Measurements from ENCODE around the gene PRMT1. TPM values are rescaled to one million over a fixed set of nuclear protein-coding genes. Genes with fewer than 3 reads are reported as not detected.

The PRMT1 gene
- total RNA-seq, 1 experiment from 2014 or later, result 527 TPM

DNA sequence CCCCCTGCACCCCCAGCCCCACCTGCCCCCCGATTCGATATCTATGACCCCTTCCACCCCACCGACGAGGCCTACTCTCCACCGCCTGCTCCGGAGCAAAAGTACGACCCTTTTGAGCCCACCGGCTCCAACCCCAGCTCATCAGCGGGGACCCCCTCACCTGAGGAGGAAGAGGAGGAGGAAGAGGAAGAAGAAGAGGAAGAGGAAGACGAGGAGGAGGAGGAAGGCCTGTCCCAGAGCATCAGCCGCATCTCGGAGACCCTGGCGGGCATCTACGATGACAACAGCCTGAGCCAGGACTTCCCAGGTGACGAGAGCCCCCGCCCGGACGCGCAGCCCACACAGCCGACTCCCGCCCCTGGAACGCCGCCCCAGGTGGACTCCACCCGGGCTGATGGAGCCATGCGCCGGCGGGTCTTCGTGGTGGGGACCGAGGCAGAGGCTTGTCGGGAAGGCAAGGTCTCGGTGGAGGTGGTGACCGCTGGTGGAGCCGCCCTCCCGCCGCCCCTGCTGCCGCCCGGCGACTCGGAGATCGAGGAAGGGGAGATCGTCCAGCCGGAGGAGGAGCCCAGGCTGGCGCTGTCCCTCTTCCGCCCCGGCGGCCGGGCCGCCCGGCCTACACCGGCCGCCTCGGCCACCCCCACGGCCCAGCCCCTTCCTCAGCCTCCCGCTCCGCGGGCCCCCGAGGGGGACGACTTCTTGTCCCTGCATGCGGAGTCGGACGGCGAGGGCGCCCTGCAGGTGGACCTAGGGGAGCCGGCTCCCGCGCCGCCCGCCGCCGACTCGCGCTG lies 25.8 kb upstream of the PRMT1 start:
- H3K27ac Mint-ChIP-seq, result no peak overlapping the region
- H3K27me3 Mint-ChIP-seq (ENCODE audit: low read depth), result no peaks in the 10 kb centered on the region
- TF ChIP-seq FOXJ3 (CRISPR knock-in tag; IDR thresholded peaks at IDR 0.05; ENCODE audit: borderline replicate concordance) (no peak), HMGA2 (CRISPR knock-in tag; IDR thresholded peaks at IDR 0.05) (no peak), CBFB (CRISPR knock-in tag; IDR thresholded peaks at IDR 0.05; ENCODE audit: low read depth) (no peak), EMX1 (CRISPR knock-in tag; IDR thresholded peaks at IDR 0.05) (no peak), JAZF1 (CRISPR knock-in tag; IDR thresholded peaks at IDR 0.05) (no peak)
- TF ChIP-seq, protein P1, sequence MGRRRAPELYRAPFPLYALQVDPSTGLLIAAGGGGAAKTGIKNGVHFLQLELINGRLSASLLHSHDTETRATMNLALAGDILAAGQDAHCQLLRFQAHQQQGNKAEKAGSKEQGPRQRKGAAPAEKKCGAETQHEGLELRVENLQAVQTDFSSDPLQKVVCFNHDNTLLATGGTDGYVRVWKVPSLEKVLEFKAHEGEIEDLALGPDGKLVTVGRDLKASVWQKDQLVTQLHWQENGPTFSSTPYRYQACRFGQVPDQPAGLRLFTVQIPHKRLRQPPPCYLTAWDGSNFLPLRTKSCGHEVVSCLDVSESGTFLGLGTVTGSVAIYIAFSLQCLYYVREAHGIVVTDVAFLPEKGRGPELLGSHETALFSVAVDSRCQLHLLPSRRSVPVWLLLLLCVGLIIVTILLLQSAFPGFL (CRISPR knock-in tag; IDR thresholded peaks at IDR 0.05; ENCODE audit: borderline replicate concordance), result no peak
- TF ChIP-seq, protein P2, sequence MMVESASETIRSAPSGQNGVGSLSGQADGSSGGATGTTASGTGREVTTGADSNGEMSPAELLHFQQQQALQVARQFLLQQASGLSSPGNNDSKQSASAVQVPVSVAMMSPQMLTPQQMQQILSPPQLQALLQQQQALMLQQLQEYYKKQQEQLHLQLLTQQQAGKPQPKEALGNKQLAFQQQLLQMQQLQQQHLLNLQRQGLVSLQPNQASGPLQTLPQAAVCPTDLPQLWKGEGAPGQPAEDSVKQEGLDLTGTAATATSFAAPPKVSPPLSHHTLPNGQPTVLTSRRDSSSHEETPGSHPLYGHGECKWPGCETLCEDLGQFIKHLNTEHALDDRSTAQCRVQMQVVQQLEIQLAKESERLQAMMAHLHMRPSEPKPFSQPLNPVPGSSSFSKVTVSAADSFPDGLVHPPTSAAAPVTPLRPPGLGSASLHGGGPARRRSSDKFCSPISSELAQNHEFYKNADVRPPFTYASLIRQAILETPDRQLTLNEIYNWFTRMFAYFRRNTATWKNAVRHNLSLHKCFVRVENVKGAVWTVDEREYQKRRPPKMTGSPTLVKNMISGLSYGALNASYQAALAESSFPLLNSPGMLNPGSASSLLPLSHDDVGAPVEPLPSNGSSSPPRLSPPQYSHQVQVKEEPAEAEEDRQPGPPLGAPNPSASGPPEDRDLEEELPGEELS (CRISPR knock-in tag; IDR thresholded peaks at IDR 0.05), result no peak
- TF ChIP-seq, protein P3, sequence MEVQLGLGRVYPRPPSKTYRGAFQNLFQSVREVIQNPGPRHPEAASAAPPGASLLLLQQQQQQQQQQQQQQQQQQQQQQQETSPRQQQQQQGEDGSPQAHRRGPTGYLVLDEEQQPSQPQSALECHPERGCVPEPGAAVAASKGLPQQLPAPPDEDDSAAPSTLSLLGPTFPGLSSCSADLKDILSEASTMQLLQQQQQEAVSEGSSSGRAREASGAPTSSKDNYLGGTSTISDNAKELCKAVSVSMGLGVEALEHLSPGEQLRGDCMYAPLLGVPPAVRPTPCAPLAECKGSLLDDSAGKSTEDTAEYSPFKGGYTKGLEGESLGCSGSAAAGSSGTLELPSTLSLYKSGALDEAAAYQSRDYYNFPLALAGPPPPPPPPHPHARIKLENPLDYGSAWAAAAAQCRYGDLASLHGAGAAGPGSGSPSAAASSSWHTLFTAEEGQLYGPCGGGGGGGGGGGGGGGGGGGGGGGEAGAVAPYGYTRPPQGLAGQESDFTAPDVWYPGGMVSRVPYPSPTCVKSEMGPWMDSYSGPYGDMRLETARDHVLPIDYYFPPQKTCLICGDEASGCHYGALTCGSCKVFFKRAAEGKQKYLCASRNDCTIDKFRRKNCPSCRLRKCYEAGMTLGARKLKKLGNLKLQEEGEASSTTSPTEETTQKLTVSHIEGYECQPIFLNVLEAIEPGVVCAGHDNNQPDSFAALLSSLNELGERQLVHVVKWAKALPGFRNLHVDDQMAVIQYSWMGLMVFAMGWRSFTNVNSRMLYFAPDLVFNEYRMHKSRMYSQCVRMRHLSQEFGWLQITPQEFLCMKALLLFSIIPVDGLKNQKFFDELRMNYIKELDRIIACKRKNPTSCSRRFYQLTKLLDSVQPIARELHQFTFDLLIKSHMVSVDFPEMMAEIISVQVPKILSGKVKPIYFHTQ (CRISPR knock-in tag; IDR thresholded peaks at IDR 0.05), result no peak
- TF ChIP-seq, protein P4, sequence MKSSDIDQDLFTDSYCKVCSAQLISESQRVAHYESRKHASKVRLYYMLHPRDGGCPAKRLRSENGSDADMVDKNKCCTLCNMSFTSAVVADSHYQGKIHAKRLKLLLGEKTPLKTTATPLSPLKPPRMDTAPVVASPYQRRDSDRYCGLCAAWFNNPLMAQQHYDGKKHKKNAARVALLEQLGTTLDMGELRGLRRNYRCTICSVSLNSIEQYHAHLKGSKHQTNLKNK (CRISPR knock-in tag; IDR thresholded peaks at IDR 0.05), result no peak
- no peak for DNase-seq (ENCODE audit: low spot score)
- POLR2A ChIA-PET, result no interaction called here
- CTCF ChIA-PET, result no interaction called here
- H3K4me1 Mint-ChIP-seq, result no peaks in the 10 kb centered on the region
- no peaks in the 10 kb centered on the region for H3K9me3 Mint-ChIP-seq
- no peak overlapping the region for H3K4me3 Mint-ChIP-seq
- H3K36me3 Mint-ChIP-seq, result peaks cover 49% of the 10 kb centered on the region
- ATAC-seq, result no peak

DNA sequence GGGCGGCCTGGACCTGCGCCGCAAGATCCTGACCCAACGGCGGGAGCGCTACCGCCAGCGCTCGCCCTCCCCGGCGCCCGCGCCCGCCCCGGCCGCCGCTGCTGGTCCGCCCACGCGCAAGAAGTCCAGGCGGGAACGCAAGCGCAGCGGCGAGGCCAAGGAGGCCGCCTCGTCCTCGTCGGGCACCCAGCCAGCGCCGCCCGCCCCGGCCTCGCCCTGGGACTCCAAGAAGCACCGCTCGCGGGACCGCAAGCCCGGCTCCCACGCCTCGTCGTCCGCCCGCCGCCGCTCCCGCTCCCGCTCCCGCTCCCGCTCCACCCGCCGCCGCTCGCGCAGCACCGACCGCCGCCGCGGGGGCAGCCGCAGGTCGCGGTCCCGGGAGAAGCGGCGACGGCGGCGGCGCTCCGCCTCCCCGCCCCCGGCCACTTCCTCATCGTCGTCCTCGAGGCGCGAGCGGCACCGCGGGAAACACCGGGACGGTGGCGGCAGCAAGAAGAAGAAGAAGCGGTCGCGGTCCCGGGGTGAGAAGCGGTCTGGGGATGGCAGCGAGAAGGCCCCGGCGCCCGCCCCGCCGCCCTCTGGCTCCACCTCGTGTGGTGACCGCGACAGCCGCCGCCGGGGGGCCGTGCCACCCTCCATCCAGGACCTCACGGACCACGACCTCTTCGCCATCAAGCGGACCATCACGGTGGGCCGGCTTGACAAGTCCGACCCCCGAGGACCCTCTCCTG lies 25.1 kb upstream of the PRMT1 start:
- peaks cover 7% of the 10 kb centered on the region for H3K4me1 Mint-ChIP-seq
- TF ChIP-seq RELA (CRISPR knock-in tag; IDR thresholded peaks at IDR 0.05; ENCODE audit: borderline replicate concordance) (no peak), ZNF317 (CRISPR knock-in tag; IDR thresholded peaks at IDR 0.05; ENCODE audit: borderline replicate concordance, low read depth) (no peak), ZNF263 (CRISPR knock-in tag; IDR thresholded peaks at IDR 0.05; ENCODE audit: low read depth) (no peak), SMAD3 (CRISPR knock-in tag; IDR thresholded peaks at IDR 0.05; ENCODE audit: borderline replicate concordance) (no peak)
- TF ChIP-seq, protein P5, sequence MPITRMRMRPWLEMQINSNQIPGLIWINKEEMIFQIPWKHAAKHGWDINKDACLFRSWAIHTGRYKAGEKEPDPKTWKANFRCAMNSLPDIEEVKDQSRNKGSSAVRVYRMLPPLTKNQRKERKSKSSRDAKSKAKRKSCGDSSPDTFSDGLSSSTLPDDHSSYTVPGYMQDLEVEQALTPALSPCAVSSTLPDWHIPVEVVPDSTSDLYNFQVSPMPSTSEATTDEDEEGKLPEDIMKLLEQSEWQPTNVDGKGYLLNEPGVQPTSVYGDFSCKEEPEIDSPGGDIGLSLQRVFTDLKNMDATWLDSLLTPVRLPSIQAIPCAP (CRISPR knock-in tag; IDR thresholded peaks at IDR 0.05), result no peak
- TF ChIP-seq, protein P6, sequence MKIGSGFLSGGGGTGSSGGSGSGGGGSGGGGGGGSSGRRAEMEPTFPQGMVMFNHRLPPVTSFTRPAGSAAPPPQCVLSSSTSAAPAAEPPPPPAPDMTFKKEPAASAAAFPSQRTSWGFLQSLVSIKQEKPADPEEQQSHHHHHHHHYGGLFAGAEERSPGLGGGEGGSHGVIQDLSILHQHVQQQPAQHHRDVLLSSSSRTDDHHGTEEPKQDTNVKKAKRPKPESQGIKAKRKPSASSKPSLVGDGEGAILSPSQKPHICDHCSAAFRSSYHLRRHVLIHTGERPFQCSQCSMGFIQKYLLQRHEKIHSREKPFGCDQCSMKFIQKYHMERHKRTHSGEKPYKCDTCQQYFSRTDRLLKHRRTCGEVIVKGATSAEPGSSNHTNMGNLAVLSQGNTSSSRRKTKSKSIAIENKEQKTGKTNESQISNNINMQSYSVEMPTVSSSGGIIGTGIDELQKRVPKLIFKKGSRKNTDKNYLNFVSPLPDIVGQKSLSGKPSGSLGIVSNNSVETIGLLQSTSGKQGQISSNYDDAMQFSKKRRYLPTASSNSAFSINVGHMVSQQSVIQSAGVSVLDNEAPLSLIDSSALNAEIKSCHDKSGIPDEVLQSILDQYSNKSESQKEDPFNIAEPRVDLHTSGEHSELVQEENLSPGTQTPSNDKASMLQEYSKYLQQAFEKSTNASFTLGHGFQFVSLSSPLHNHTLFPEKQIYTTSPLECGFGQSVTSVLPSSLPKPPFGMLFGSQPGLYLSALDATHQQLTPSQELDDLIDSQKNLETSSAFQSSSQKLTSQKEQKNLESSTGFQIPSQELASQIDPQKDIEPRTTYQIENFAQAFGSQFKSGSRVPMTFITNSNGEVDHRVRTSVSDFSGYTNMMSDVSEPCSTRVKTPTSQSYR (CRISPR knock-in tag; IDR thresholded peaks at IDR 0.05), result no peak
- TF ChIP-seq, protein P7, sequence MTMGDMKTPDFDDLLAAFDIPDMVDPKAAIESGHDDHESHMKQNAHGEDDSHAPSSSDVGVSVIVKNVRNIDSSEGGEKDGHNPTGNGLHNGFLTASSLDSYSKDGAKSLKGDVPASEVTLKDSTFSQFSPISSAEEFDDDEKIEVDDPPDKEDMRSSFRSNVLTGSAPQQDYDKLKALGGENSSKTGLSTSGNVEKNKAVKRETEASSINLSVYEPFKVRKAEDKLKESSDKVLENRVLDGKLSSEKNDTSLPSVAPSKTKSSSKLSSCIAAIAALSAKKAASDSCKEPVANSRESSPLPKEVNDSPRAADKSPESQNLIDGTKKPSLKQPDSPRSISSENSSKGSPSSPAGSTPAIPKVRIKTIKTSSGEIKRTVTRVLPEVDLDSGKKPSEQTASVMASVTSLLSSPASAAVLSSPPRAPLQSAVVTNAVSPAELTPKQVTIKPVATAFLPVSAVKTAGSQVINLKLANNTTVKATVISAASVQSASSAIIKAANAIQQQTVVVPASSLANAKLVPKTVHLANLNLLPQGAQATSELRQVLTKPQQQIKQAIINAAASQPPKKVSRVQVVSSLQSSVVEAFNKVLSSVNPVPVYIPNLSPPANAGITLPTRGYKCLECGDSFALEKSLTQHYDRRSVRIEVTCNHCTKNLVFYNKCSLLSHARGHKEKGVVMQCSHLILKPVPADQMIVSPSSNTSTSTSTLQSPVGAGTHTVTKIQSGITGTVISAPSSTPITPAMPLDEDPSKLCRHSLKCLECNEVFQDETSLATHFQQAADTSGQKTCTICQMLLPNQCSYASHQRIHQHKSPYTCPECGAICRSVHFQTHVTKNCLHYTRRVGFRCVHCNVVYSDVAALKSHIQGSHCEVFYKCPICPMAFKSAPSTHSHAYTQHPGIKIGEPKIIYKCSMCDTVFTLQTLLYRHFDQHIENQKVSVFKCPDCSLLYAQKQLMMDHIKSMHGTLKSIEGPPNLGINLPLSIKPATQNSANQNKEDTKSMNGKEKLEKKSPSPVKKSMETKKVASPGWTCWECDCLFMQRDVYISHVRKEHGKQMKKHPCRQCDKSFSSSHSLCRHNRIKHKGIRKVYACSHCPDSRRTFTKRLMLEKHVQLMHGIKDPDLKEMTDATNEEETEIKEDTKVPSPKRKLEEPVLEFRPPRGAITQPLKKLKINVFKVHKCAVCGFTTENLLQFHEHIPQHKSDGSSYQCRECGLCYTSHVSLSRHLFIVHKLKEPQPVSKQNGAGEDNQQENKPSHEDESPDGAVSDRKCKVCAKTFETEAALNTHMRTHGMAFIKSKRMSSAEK (CRISPR knock-in tag; IDR thresholded peaks at IDR 0.05; ENCODE audit: borderline replicate concordance), result no peak
- TF ChIP-seq, protein P8, sequence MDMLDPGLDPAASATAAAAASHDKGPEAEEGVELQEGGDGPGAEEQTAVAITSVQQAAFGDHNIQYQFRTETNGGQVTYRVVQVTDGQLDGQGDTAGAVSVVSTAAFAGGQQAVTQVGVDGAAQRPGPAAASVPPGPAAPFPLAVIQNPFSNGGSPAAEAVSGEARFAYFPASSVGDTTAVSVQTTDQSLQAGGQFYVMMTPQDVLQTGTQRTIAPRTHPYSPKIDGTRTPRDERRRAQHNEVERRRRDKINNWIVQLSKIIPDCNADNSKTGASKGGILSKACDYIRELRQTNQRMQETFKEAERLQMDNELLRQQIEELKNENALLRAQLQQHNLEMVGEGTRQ (CRISPR knock-in tag; IDR thresholded peaks at IDR 0.05), result no peak

More for the DNA sequence above, 25.1 kb upstream of the PRMT1 start:
- Mint-ChIP-seq H3K4me3 (no peak overlapping the region), H3K27me3 (ENCODE audit: low read depth) (no peaks in the 10 kb centered on the region), H3K9me3 (no peaks in the 10 kb centered on the region), H3K27ac (no peak overlapping the region), H3K36me3 (peaks cover 48% of the 10 kb centered on the region)
- CTCF ChIA-PET, result no interaction called here
- POLR2A ChIA-PET, result no interaction called here
- DNase-seq (ENCODE audit: low spot score) (no peak), ATAC-seq (no peak)

Measured in WTC11 (cell line).